GM19099 (cell line): ENCODE results near the gene FGF16.

Source experiments
- POLR2A ChIP-seq: IDR thresholded peaks from 3 replicates; pipeline ENCODE4 v1.6.1; 2011; ENCODE audit warnings: low read depth; ENCODE audit not compliant: insufficient read length; ENCODE audit errors: extremely low read depth

The FGF16 gene

GRCh38 chrX:77441033-77441432, 6.2 kb upstream of the FGF16 start:
- no peak for TF ChIP-seq POLR2A

GRCh38 chrX:77441479-77441878, 5.7 kb upstream of the FGF16 start:
- TF ChIP-seq POLR2A = no peak

GRCh38 chrX:77442728-77443127, 4.5 kb upstream of the FGF16 start:
- TF ChIP-seq POLR2A = no peak

- TF ChIP-seq POLR2A = no peak
Observed at GRCh38 chrX:77444075-77444474, 3.1 kb upstream of the FGF16 start.

- TF ChIP-seq POLR2A = no peak
Observed at GRCh38 chrX:77444545-77444944, 2.6 kb upstream of the FGF16 start.

- no peak for TF ChIP-seq POLR2A
Observed at GRCh38 chrX:77446029-77446585, 1.1 kb upstream of the FGF16 start.

- TF ChIP-seq POLR2A = no peak
Observed at GRCh38 chrX:77447653-77448569, 722 bp downstream of the FGF16 start.

- no peak for TF ChIP-seq POLR2A
Observed at GRCh38 chrX:77450415-77450814, 3.2 kb downstream of the FGF16 start.

GRCh38 chrX:77450996-77451395, 3.8 kb downstream of the FGF16 start:
- no peak for TF ChIP-seq POLR2A

GRCh38 chrX:77453190-77453589, 6.0 kb downstream of the FGF16 start:
- no peak for TF ChIP-seq POLR2A

- TF ChIP-seq POLR2A = no peak
Observed at GRCh38 chrX:77455437-77455836, 8.2 kb downstream of the FGF16 start.

GRCh38 chrX:77484045-77484444, 36.9 kb downstream of the FGF16 start:
- no peak for TF ChIP-seq POLR2A

- no peak for TF ChIP-seq POLR2A
Observed at GRCh38 chrX:77493677-77494553, 46.7 kb downstream of the FGF16 start.

GRCh38 chrX:77502951-77503525, 55.8 kb downstream of the FGF16 start:
- no peak for TF ChIP-seq POLR2A

- TF ChIP-seq POLR2A = no peak
Observed at GRCh38 chrX:77505227-77505626, 58.0 kb downstream of the FGF16 start.
